SW480 (cell line): ENCODE measurements around the gene STK35.
"Not testable (repeated sequence)": the region's sequence is repeated elsewhere in the genome, so short reads cannot be mapped to it uniquely, and the experiment has no call there.

Experiments
- DNase-seq: peaks from one replicate; pipeline ENCODE4 v3.0.0-alpha.2; 2016; ENCODE audit warnings: low spot score

The STK35 gene

DNA sequence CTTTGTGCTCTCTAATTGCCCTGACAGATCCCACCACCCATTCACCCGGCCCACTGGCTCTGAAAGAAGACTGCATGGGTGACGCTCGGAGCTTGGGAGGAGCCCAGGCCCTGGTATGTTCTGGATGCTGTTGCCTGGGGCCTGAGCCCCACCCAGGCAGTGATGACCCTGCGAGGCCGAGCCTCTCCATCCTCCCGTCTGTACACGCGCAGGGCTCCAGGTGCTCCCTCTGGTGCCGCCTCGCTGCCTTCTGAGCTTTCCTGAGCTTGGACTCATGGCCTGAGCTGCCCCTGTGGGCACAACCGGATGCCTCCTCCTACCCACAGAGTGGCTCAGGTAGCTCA, 61.2 kb downstream of the STK35 start:
- no peak for DNase-seq

DNA sequence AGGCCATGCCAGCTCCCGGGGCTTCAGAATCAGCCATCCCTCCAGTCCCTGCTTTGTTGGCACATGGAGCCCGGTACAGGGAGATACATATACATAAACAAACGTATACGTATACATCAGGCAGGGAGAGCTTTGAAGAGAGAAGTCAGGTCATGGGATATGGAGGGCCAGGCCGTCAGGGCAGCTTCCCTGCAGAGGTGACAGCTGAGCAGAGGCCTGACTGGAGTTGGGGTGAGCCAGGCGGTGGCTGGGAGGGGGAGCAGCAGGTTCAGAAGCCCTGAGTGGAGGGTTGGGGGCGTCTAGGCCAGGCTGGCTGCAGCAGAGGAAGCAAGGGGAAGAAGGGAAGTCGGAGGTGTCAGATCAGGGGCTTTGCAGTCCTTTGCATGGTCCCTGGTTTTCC, 61.7 kb downstream of the STK35 start:
- no peak for DNase-seq

DNA sequence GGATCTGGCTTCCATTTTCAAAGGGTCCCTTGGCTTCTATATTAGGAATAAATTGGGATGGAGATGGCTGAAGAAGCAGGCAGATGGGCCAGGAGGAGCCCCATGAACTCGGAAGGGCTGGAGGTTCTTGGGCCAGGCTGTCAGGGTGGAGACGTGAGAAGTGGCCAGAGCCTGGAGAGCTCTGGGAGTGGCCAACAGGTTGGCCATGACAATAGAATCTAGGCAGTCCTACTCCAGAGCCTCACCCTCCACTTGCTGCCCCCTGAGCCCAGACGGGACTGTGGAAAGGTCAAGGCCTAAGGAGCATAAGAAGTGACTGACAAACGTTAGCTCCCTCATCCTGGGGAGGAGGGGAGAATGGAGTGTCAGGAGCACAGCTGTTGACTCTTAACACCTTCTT, 62.1 kb downstream of the STK35 start:
- DNase-seq = no peak

DNA sequence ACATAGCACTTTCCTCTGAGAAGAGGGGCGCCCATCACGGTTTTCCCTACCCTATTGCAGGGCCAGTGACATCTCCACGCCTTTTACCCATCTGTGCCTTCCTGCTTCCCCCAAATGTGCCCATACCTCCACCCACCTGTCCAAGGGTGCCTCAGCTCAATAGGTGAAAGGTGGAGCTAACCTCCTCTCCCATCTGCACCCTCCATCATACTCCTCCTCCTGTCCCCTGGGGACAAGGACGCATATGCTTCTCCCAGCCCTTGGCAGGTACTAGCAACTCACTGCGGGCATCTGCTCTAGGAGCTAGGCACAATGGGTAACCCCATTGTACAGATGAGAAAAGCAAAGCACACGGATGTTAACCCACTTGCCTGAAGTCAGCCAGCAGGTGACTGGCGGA, 62.8 kb downstream of the STK35 start:
- DNase-seq = no peak

DNA sequence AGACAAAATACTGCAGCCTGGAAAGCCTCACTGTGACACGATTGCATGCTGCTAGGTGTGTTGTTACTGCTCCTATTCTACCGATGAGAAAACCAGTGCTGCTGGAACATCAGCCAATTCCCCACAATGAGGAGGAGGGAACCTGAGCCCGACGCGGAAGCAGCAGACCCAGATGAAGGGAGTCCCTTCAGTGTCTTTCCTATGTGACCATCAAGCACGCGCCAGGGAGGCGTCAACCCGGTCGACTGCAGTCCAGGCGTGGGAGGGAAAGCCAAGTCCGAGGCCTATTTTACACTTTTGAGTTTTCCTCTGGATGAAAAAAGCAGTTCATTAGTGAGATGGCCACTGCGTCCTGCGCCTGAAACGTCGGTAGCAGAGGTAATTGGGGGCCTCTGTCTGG, 63.3 kb downstream of the STK35 start:
- DNase-seq = no peak

DNA sequence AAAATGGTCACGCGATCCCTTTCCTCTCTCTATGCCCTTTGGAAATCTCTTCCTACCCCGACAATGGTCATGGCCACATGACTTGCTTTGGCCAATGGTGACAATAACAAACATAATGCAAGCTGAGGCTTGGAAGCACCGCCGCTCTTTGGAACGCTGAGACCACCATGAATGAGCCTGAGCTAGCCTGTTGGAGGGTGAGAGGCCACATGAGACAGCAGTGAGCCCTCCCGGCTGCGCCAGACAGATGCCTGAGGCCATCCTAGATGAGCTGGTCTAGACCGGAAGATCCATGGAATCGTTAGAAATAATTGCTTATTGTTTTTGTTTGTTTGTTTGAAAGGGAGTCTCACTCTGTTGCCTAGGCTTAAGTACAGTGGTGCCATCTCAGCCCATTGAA, 64.2 kb downstream of the STK35 start:
- no peak for DNase-seq

DNA sequence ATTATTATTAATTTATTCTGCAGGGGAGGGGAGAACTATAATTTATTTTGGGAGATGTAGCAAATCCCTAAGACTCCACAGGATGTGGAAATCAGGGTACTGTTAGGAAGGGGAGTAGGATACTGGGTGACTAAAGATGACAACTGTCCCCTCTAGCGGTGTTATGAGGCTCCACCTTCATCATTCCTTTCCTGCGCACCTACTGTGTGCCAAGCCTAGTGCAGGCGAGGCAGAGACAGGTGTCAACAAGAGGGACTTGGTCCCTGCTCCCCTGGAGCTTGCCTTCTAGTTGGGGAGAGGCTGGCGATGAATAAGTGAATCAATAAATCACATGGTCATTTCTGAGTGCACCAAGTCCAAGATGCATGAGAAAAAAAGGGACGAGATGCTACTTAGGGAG, 65.5 kb downstream of the STK35 start:
- no peak for DNase-seq

DNA sequence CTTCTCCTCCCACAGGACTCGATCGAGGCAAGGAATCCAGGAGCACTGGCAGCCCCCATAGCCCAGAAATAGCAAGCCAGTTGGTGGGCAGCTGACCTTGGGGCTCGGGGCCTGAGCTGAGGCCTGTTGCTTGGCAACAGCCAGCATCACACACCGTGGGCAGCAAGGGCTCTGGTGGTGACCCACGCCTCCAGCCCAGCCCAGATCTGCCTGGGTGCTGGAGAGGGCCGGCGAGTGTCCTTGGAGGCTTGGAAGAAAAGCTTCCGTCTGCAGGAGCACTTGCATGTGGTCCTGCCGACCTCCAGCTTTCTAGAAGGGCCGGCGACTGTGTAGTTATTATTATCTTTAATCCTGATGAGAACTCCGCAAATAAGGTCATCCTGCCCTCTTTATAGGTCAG, 67.3 kb downstream of the STK35 start:
- no peak for DNase-seq

DNA sequence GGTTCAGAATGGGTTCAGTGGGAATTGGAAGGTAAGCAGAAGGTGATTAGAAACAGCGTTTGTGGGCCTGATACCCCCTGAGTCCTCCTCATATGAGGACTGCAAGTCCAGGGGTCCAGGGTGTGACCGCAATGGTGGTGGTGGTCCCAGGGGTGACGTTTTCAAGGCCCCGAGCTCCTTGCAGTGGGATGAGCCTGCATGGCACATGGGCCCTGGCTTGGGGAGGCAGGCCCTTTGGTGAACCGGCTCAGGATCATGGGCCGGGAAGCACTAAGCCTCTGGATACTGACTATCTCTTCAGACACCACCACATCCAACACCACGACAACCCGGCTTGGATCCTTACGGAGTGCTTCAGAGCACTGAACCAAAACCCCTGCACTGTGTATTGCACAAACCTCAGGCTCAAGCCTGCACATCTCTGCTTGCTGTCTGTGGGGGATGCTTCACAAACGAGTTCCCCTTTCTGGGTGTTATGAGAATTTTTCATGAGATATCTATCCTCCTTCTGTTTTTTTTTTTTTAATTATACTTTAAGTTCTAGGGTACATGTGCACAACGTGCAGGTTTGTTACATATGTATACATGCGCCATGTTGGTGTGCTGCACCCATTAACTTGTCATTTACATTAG, 67.9 kb downstream of the STK35 start:
- DNase-seq = no peak

DNA sequence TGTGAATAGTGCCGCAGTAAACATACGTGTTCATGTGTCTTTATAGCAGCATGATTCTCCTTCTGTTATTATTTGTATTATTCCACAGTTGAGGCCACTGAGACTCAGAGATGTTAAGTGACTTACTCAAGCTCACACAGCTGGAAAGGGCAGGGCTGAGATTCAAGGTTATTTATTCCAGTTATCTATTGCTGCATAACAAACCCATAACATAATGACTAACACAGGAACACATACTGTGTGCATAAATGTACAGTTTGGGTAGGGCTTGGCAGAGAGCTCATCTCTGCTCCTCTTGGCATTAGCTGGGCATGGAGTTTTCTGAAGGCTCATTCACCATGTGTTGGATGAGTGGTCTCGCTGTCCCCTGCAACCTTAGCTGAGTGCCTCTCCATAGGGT, 68.8 kb downstream of the STK35 start:
- no peak for DNase-seq

DNA sequence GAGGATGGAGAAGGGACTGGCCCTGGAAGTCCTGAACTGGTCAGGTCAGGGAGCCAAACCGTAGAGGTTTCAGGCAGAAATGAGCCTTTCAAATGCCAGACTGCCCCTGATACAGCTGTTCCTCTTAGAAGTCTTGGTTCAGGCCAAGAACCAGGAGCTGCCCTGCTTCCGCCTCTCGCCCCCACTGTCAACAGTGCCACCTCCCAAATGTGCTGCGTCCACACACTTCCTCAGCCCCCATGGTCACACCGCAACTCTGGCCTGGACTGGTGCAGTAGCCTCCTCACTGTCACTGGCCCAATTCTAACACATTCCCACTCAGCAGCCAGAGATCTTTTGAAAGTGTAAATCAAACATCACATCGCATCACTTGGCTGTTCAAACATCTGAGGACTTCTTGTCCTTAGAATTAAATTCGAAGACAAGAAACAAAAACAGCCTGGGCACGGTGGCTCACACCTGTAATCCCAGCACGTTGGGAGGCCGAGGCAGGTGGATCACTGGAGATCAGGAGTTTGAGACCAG, 69.7 kb downstream of the STK35 start:
- no peak for DNase-seq

DNA sequence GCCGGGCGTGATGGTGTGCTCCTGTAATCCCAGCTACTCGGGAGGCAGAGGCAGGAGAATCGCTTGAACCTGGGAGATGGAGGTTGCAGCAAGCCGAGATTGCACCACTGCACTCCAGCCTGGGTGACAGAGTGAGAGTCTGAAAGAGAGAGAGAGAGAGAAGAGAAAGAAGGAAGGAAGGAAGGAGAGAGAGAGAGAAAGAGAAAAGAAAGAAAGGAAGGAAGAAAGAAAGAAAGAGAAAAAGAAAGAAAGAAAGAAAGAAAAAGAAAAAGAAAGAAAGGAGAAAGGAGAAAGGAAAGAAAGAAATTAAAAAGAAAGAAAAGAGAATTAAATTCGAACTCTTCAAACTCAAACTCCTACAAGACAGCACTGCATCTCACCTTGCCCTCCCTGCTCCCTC, 70.2 kb downstream of the STK35 start:
- not testable (repeated sequence) for DNase-seq

DNA sequence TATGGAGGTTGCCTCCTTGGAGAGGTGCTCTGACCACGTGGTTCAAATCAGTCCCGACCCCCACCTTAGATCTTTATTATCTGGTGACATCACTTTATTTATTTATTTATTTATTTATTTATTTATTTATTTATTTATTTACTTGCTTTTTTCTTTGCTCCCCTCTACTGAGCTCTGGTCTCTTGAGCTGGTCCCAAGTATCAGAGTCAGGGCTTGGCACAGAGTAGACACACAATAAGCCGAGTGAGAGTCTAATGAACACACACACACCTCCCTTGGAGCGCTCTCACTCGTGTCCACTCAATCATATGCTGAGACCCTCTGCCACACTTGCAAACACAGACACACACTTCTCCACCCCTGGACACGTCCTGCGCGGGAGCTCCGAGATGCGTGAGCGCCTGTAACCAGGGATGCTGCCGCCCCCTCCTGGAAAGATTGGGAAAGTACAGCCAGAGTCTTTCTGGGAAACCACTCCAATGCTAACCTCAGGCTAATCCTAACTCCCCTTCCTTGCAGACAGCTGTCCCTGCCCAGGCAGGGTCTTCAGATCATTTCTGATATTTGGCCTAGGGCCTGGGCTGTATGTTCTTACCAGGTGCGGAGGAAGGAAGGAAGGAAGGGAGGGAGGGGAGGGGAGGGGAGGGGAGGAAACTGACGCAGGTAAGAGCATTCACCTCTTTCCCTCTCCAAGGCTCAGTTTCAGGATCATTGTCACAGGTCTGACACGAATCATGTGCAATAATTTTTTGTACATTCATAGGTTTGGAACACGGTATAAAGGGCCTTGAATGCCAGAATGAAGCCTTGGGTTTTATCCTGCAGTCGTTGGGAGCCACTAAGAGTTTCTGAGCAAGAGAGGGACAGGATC, 70.9 kb downstream of the STK35 start:
- peak; percentile 59 for DNase-seq

DNA sequence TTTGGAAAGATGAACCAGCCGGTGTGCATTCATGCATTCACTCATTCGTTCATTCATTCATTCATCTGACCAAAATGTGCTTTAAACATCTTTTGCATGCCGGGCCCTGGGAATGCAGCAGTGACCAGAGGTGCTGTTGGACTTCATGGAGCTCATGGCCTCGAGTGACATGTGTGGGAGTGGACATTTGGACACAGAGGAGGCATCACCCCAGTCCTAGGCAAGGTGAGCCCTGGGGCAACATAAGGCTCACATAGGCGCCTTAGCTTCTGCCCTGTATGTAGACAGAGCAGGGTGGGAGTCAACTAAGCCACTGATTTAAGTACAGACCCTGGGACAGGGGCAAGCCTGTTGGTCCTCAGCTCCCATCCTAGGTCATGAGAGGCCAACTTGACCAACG, 71.6 kb downstream of the STK35 start:
- DNase-seq = no peak

DNA sequence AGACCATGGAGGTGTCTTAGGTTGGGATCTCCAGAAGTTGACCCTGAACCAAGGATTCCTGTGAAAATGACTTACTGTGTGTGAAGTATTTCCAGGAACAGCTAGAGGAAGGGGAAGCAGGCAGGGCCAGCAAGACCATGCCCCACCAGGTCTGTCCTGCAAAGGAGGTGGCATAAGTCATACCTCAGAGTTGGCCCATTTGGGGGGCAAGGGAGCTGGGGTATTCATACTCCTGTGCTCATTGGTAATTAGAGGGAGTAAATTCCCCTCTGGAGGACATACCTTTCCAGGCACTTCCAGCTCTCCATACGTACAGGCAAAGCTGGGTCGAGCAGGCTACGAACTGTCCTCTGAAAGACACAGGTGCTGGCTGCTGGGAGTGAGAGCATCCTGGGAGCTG, 72.4 kb downstream of the STK35 start:
- no peak for DNase-seq

DNA sequence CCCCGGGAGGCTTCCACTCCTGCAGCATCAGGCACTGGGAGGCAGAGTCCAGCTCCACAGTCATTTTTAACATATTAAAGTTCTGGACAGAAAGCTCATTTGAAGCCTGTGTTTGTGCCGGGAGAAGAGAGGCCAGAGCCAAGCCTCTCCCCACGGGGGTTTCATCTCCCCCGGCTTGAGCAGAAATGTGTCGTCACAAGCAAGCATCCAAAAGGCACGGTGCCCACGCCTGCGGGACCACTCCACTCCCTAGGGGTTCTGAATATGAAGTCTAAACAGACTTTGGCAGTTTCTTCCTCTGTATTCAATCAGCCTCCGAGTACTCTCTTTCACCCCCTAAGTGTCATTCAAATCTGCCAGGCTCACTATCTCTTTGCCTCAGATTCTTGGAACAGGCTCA, 75.3 kb downstream of the STK35 start:
- no peak for DNase-seq

DNA sequence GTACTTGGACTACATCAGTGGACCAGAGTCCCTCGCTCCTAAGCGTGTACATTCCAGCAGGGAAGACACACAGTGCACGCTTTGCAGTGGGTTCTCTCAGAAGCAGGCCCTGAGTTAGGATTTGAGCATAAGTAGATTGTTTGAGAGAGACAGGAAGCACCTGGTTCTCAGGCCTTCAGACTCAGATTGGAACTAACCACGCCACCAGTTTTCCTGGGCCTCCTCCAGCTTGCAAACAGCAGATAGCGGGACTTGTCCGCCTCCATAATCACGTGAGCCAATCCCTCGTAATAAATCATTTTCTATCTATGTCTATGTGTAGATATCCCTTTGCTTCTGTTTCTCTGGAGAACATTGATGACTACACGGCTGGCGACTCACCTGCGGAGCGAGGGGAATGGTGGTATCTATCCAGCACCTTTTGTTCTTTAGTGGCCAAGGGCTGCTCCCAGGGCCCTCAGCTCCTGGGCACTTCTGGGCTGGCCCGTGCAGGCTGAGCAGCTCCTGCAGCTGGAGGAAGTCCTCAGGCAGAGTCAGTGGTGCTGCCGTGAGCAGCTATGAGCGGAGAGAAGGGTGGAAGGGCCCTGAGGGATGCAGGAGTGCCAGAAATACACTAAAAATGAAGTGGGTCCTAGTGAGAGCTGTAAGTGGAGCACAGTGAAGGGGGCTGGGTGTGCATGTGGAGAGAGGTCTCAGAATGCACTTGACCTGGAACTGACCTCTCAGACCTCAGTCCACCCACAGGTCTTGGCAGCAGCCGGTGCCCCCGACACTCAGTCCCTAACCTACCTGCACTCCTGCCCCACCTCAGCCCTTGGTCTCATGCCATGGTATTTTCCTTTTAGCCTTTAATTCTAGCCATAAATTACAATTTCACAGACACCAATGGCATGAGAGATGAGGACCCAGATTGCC, 76.9 kb downstream of the STK35 start:
- DNase-seq = no peak

DNA sequence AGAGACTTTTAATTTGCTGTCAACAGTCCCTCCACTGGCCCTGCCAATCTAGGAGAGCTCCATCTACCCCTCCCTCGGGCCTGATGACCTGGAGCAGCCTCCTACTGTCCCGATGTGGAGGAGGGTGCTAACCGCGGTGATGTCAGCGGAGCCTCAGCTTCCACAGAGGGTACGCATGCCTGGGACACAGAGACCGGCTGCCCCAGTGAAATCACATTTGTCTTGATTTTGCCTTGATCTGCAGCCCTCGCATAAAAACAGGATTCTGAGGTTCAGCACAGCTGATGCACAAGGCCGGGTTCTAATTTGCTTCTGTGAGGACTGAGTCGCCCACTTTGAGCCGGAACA, 77.6 kb downstream of the STK35 start:
- DNase-seq = no peak

DNA sequence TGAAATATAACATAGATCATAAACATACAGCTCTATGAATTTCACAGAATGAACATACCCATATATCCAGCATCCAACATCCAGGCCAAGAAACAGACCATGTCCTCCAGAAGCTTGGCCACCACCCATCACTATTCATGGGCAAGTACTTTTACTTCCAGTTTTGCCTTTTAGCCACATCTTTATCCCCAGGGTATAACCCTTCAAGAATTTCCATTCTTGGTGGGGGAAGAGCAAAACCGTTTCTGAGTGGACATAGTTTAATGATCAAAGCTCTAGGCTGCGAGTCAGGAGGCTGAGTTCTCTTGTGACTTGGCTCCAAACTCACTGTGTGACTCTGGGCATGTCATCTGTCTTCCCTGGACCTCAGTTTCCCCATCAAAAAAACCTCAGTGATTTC, 78.3 kb downstream of the STK35 start:
- DNase-seq = no peak

DNA sequence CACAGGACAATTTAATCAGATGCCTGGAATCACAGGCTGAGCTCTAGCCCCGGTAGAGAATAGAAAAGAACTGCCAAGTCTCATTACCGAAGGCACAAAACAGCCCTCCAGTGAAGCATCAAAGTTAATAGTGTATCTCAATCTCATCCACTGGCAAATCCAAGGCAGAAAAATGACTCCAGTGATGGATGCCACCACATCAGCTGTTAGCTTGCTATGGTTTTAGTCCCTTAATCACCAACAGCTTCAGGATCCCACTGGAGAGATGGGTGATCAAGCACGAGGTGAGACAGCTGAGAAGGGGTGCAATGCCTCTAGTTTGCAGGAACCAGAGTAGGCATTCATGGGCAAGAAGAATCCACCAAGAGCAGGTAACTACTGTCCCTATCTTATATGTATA, 81.8 kb downstream of the STK35 start:
- no peak for DNase-seq

DNA sequence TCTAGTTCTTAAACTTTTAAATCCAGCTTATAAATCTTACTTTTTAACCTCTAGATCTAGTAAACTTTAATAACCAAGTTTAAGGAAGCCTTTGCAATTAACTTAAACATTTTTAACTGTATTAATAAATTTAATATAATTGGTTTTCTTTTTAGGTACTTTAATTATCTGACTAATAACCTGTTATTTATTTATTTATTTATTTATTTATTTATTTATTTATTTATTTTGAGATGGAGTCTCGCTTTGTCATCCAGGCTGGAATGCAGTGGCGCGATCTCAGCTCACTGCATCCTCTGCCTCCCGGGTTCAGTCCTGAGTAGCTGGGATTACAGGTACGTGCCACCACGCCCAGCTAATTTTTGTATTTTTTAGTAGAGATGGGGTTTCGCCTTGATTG, 83.3 kb downstream of the STK35 start:
- DNase-seq = not testable (repeated sequence)

DNA sequence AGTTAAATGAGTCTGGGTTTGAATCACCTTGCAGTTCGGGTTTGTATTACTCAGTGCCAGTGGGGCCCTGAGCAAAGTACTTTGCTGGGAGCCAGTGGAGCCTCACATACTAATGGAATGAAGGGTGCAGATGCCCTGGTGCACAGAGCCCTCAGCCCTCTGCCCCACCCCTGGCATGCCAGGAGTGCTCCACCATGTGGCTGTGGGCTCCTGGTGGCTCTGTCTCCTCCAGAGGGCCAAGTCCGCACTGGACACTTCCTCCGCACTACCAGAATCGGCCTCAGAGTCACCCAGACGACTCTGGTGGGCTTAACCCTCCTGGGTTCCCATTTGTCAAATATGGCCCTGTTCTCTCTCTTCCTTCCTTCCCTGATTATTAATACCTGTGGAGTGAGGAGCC, 94.0 kb downstream of the STK35 start:
- no peak for DNase-seq

DNA sequence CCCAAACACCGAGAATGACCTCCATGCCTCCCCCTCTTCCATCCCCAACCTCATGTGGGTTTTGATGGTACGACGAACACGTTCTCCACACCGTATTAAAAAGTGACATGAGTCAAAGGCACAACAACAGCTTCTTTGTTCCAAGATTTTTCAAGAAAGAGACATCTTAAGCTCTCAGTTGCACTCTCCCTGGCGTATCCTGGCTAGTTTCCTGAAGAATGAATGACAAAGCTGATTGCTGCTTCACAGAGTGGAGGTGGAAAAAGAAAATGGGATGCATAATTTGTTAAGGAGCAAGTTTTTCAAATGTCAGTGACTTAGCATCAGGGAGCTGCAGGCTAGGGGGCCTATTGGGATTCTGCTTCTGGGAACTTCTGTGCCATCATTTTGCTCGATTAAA, 95.5 kb downstream of the STK35 start:
- no peak for DNase-seq
